Measurements from ENCODE around the gene CA5B. TPM values are rescaled to one million over a fixed set of nuclear protein-coding genes. Genes with fewer than 3 reads are reported as not detected.
"Not testable (repeated sequence)": the region's sequence is repeated elsewhere in the genome, so short reads cannot be mapped to it uniquely, and the experiment has no call there.

Gene CA5B
- 3.8 and 6.9 TPM in 2 replicates for total RNA-seq

GRCh38 chrX:15737959-15738902, at the start of gene CA5B:
CA5B (plus strand) TSS chrX:15738270; CDS start chrX:15750024, 11,754 bp downstream.
- intact Hi-C loops (cut with micrococcal nuclease), result loop anchor here (1.0 to 10.0 kb wide), 9 partner anchors 13 to 1049 kb away; partner anchors contain the start of genes AP1S2, FANCB, MOSPD2 and PIGA
- peaks cover 20% of the 10 kb centered on the region for H3K4me1 Mint-ChIP-seq (ENCODE audit: low read depth)
- peak within 1 kb of the TSS; percentile 86 for H3K4me3 Mint-ChIP-seq
- peak within 1 kb of the TSS; percentile 77 for H3K27ac Mint-ChIP-seq
- DNase-seq (ENCODE audit: low spot score), result peak; percentile 93
- H3K27me3 Mint-ChIP-seq (ENCODE audit: insufficient read depth), result no peaks in the 10 kb centered on the region
- H3K9me3 Mint-ChIP-seq, result no peaks in the 10 kb centered on the region
- peaks cover 6% of the 10 kb centered on the region for H3K36me3 Mint-ChIP-seq (ENCODE audit: low read depth)

GRCh38 chrX:15694941-15695451, 43.1 kb upstream of the CA5B start:
- Mint-ChIP-seq H3K27ac (no peak overlapping the region), H3K9me3 (no peaks in the 10 kb centered on the region), H3K27me3 (ENCODE audit: insufficient read depth) (no peaks in the 10 kb centered on the region), H3K4me1 (ENCODE audit: low read depth) (no peaks in the 10 kb centered on the region), H3K4me3 (no peak overlapping the region), H3K36me3 (ENCODE audit: low read depth) (peaks cover 11% of the 10 kb centered on the region)
- intact Hi-C loops (cut with micrococcal nuclease), result no loop called here
- DNase-seq (ENCODE audit: low spot score), result no peak

- H3K9me3 Mint-ChIP-seq, result no peaks in the 10 kb centered on the region
- intact Hi-C loops (cut with micrococcal nuclease), result no loop called here
- H3K4me1 Mint-ChIP-seq (ENCODE audit: low read depth), result no peaks in the 10 kb centered on the region
- no peak overlapping the region for H3K4me3 Mint-ChIP-seq
- H3K36me3 Mint-ChIP-seq (ENCODE audit: low read depth), result peaks cover 4% of the 10 kb centered on the region
- no peak for DNase-seq (ENCODE audit: low spot score)
- H3K27me3 Mint-ChIP-seq (ENCODE audit: insufficient read depth), result no peaks in the 10 kb centered on the region
- H3K27ac Mint-ChIP-seq, result no peak overlapping the region
Observed at GRCh38 chrX:15696516-15696915, 41.6 kb upstream of the CA5B start.

GRCh38 chrX:15702488-15703371, 35.3 kb upstream of the CA5B start:
- H3K27ac Mint-ChIP-seq, result no peak overlapping the region
- H3K4me1 Mint-ChIP-seq (ENCODE audit: low read depth), result no peaks in the 10 kb centered on the region
- H3K4me3 Mint-ChIP-seq, result no peak overlapping the region
- H3K9me3 Mint-ChIP-seq, result no peaks in the 10 kb centered on the region
- no peak for DNase-seq (ENCODE audit: low spot score)
- no peaks in the 10 kb centered on the region for H3K27me3 Mint-ChIP-seq (ENCODE audit: insufficient read depth)
- H3K36me3 Mint-ChIP-seq (ENCODE audit: low read depth), result no peaks in the 10 kb centered on the region
- intact Hi-C loops (cut with micrococcal nuclease), result no loop called here

GRCh38 chrX:15703809-15704208, 34.3 kb upstream of the CA5B start:
- H3K27me3 Mint-ChIP-seq (ENCODE audit: insufficient read depth); H3K4me3 Mint-ChIP-seq; H3K27ac Mint-ChIP-seq; H3K9me3 Mint-ChIP-seq; H3K36me3 Mint-ChIP-seq (ENCODE audit: low read depth); H3K4me1 Mint-ChIP-seq (ENCODE audit: low read depth); DNase-seq (ENCODE audit: low spot score); intact Hi-C loops (cut with micrococcal nuclease): not testable (repeated sequence)

- H3K27ac Mint-ChIP-seq; H3K9me3 Mint-ChIP-seq; intact Hi-C loops (cut with micrococcal nuclease); H3K4me1 Mint-ChIP-seq (ENCODE audit: low read depth); H3K27me3 Mint-ChIP-seq (ENCODE audit: insufficient read depth); H3K4me3 Mint-ChIP-seq; H3K36me3 Mint-ChIP-seq (ENCODE audit: low read depth); DNase-seq (ENCODE audit: low spot score): not testable (repeated sequence)
Observed at GRCh38 chrX:15704273-15704672, 33.8 kb upstream of the CA5B start.

GRCh38 chrX:15714529-15714928, 23.5 kb upstream of the CA5B start:
- DNase-seq (ENCODE audit: low spot score), result no peak
- H3K9me3 Mint-ChIP-seq, result no peaks in the 10 kb centered on the region
- H3K36me3 Mint-ChIP-seq (ENCODE audit: low read depth), result no peaks in the 10 kb centered on the region
- no peaks in the 10 kb centered on the region for H3K4me1 Mint-ChIP-seq (ENCODE audit: low read depth)
- H3K27me3 Mint-ChIP-seq (ENCODE audit: insufficient read depth), result no peaks in the 10 kb centered on the region
- no peak overlapping the region for H3K4me3 Mint-ChIP-seq
- intact Hi-C loops (cut with micrococcal nuclease), result no loop called here
- no peak overlapping the region for H3K27ac Mint-ChIP-seq

GRCh38 chrX:15718283-15718970, 19.6 kb upstream of the CA5B start:
- no peaks in the 10 kb centered on the region for H3K36me3 Mint-ChIP-seq (ENCODE audit: low read depth)
- intact Hi-C loops (cut with micrococcal nuclease), result no loop called here
- no peak overlapping the region for H3K4me3 Mint-ChIP-seq
- H3K9me3 Mint-ChIP-seq, result no peaks in the 10 kb centered on the region
- H3K4me1 Mint-ChIP-seq (ENCODE audit: low read depth), result no peaks in the 10 kb centered on the region
- H3K27ac Mint-ChIP-seq, result no peak overlapping the region
- H3K27me3 Mint-ChIP-seq (ENCODE audit: insufficient read depth), result no peaks in the 10 kb centered on the region
- DNase-seq (ENCODE audit: low spot score), result no peak

- no peaks in the 10 kb centered on the region for H3K36me3 Mint-ChIP-seq (ENCODE audit: low read depth)
- no peaks in the 10 kb centered on the region for H3K9me3 Mint-ChIP-seq
- H3K27ac Mint-ChIP-seq, result no peak overlapping the region
- H3K27me3 Mint-ChIP-seq (ENCODE audit: insufficient read depth), result no peaks in the 10 kb centered on the region
- no peak for DNase-seq (ENCODE audit: low spot score)
- no peak overlapping the region for H3K4me3 Mint-ChIP-seq
- intact Hi-C loops (cut with micrococcal nuclease), result no loop called here
- H3K4me1 Mint-ChIP-seq (ENCODE audit: low read depth), result no peaks in the 10 kb centered on the region
Observed at GRCh38 chrX:15719324-15719968, 18.6 kb upstream of the CA5B start.

GRCh38 chrX:15721911-15722310, 16.2 kb upstream of the CA5B start:
- DNase-seq (ENCODE audit: low spot score), result no peak
- intact Hi-C loops (cut with micrococcal nuclease), result no loop called here
- no peaks in the 10 kb centered on the region for H3K36me3 Mint-ChIP-seq (ENCODE audit: low read depth)
- H3K27ac Mint-ChIP-seq, result no peak overlapping the region
- no peaks in the 10 kb centered on the region for H3K9me3 Mint-ChIP-seq
- no peaks in the 10 kb centered on the region for H3K27me3 Mint-ChIP-seq (ENCODE audit: insufficient read depth)
- no peaks in the 10 kb centered on the region for H3K4me1 Mint-ChIP-seq (ENCODE audit: low read depth)
- no peak overlapping the region for H3K4me3 Mint-ChIP-seq

GRCh38 chrX:15723887-15724517, 14.1 kb upstream of the CA5B start:
- Mint-ChIP-seq H3K27ac (no peak overlapping the region), H3K9me3 (no peaks in the 10 kb centered on the region), H3K4me3 (no peak overlapping the region)

GRCh38 chrX:15724911-15725310, 13.2 kb upstream of the CA5B start:
- intact Hi-C loops (cut with micrococcal nuclease), result no loop called here
- Mint-ChIP-seq H3K27me3 (ENCODE audit: insufficient read depth) (no peaks in the 10 kb centered on the region), H3K9me3 (no peaks in the 10 kb centered on the region), H3K4me1 (ENCODE audit: low read depth) (no peaks in the 10 kb centered on the region), H3K36me3 (ENCODE audit: low read depth) (no peaks in the 10 kb centered on the region), H3K27ac (no peak overlapping the region), H3K4me3 (no peak overlapping the region)
- no peak for DNase-seq (ENCODE audit: low spot score)

More at GRCh38 chrX:15723887-15724517, 14.1 kb upstream of the CA5B start:
- DNase-seq (ENCODE audit: low spot score), result no peak
- Mint-ChIP-seq H3K36me3 (ENCODE audit: low read depth) (no peaks in the 10 kb centered on the region), H3K27me3 (ENCODE audit: insufficient read depth) (no peaks in the 10 kb centered on the region), H3K4me1 (ENCODE audit: low read depth) (no peaks in the 10 kb centered on the region)
- intact Hi-C loops (cut with micrococcal nuclease), result no loop called here
